ENCODE results near the gene RAB3A. TPM values are rescaled to one million over a fixed set of nuclear protein-coding genes. Genes with fewer than 3 reads are reported as not detected.

RAB3A gene
- total RNA-seq, 1 donor from 2014 or later: 3.2 TPM

DNA sequence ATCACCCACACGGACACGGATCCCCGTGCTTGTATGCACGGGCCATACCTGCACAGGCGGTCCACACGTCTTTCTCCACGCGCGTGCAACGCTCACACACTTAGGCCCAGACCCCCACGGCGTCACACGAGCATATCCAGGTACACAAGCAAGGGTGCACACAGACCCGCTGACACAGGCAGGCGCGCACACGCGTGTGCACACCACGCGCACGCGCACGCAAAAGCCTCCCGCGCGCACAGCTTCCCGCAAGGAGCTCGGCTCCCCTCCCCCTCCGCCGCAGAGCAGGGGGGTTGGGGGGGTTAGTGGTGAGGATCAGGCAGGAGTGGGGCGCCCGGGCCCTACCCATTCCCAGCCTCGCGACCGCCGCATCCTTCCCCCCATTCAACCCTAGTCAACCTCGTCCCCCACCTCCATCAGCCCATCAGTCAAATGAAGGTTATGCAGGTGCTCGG lies 407 bp downstream of the RAB3A start:
- peak overlapping the region; percentile 86 for H3K4me3 Mint-ChIP-seq (ENCODE audit: unreplicated experiment)
- no peak overlapping the region for H3K27ac Mint-ChIP-seq (ENCODE audit: unreplicated experiment)
- no peak for DNase-seq (ENCODE audit: extremely low spot score, unreplicated experiment)
- peaks cover 27% of the 10 kb centered on the region for H3K4me1 Mint-ChIP-seq (ENCODE audit: unreplicated experiment)
- H3K9me3 Mint-ChIP-seq (ENCODE audit: unreplicated experiment): no peaks in the 10 kb centered on the region
- H3K27me3 Mint-ChIP-seq (ENCODE audit: unreplicated experiment): no peaks in the 10 kb centered on the region
- H3K36me3 Mint-ChIP-seq (ENCODE audit: unreplicated experiment): peaks cover 3% of the 10 kb centered on the region
- TF ChIP-seq, protein P1, sequence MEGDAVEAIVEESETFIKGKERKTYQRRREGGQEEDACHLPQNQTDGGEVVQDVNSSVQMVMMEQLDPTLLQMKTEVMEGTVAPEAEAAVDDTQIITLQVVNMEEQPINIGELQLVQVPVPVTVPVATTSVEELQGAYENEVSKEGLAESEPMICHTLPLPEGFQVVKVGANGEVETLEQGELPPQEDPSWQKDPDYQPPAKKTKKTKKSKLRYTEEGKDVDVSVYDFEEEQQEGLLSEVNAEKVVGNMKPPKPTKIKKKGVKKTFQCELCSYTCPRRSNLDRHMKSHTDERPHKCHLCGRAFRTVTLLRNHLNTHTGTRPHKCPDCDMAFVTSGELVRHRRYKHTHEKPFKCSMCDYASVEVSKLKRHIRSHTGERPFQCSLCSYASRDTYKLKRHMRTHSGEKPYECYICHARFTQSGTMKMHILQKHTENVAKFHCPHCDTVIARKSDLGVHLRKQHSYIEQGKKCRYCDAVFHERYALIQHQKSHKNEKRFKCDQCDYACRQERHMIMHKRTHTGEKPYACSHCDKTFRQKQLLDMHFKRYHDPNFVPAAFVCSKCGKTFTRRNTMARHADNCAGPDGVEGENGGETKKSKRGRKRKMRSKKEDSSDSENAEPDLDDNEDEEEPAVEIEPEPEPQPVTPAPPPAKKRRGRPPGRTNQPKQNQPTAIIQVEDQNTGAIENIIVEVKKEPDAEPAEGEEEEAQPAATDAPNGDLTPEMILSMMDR (IDR thresholded peaks at IDR 0.05): no peak

DNA sequence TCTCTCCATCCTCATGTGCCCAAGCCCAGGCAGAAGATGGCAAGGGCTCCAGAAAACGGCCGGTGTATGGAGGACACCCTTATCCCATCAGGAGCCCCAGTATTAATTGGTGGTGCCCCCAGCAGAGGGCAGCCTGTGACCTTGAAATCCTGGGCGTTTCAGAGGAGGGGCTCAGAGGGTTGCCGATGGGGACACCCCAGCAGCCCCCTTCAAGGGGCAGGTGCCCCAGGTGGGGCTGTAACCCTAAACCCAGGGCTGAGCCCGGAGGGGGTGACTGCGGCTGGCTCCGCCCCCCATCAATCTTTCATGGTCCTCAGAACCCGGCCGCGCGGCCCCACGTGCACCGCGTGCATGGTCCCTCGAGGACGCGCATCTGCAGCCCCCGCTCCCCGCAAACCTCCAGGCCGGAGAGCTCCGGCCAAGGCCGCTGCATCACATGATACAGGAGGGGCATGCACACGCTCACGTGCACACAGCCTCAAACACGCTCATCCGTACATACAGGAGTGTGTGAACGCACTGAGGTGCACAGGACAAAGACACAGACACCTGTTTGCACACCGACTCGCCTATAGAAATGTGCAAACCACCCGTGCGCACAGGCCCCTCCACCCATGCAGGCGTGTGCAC lies 949 bp downstream of the RAB3A start:
- TF ChIP-seq, protein P1 (IDR thresholded peaks at IDR 0.05): peak; percentile 25
- H3K27ac Mint-ChIP-seq (ENCODE audit: unreplicated experiment): no peak overlapping the region
- peaks cover 24% of the 10 kb centered on the region for H3K4me1 Mint-ChIP-seq (ENCODE audit: unreplicated experiment)
- peaks cover 4% of the 10 kb centered on the region for H3K36me3 Mint-ChIP-seq (ENCODE audit: unreplicated experiment)
- H3K27me3 Mint-ChIP-seq (ENCODE audit: unreplicated experiment): no peaks in the 10 kb centered on the region
- no peak for DNase-seq (ENCODE audit: extremely low spot score, unreplicated experiment)
- no peaks in the 10 kb centered on the region for H3K9me3 Mint-ChIP-seq (ENCODE audit: unreplicated experiment)
- H3K4me3 Mint-ChIP-seq (ENCODE audit: unreplicated experiment): peak overlapping the region; percentile 86

DNA sequence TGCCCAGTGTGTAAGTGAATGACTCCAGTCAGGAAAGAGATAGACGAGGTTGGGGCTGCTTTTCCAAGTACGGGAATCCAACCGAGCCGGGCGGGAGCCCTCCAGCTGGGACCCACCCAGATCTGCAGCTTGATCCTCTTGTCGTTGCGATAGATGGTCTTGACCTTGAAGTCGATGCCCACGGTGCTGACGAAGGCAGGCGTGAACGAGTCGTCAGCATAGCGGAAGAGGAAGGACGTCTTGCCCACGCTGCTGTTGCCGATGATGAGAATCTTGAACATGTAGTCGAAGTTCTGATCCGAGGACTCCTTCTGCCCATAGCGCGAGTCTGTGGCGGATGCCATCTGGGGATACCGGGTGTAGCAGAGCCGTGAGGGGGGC lies 1.5 kb downstream of the RAB3A start:
- Mint-ChIP-seq H3K27me3 (ENCODE audit: unreplicated experiment) (no peaks in the 10 kb centered on the region), H3K4me3 (ENCODE audit: unreplicated experiment) (peak overlapping the region; percentile 57), H3K36me3 (ENCODE audit: unreplicated experiment) (peaks cover 4% of the 10 kb centered on the region), H3K9me3 (ENCODE audit: unreplicated experiment) (no peaks in the 10 kb centered on the region), H3K27ac (ENCODE audit: unreplicated experiment) (no peak overlapping the region), H3K4me1 (ENCODE audit: unreplicated experiment) (peaks cover 24% of the 10 kb centered on the region)
- TF ChIP-seq, protein P1 (IDR thresholded peaks at IDR 0.05): no peak
- no peak for DNase-seq (ENCODE audit: extremely low spot score, unreplicated experiment)

DNA sequence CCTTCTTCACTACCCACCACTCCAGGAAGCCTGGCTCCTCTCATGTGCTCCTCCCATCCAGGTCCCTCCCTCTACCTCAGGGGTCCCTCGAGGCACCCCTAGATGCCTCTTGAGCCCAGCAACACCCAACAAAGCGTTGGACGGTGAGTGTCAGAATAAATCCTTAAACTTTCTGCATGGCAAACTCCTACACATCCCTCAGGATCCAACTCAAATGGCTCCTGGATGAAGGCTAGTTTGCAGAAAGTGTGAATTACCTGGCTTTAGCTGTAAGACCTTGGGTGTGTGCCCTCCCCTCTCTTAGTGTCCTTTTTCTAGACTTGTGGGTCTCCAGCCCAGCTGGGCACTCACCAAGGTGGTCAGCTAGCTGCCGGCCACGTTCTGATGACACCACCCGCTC lies 5.5 kb downstream of the RAB3A start:
- Mint-ChIP-seq H3K9me3 (ENCODE audit: unreplicated experiment) (no peaks in the 10 kb centered on the region), H3K4me1 (ENCODE audit: unreplicated experiment) (peaks cover 13% of the 10 kb centered on the region), H3K27ac (ENCODE audit: unreplicated experiment) (no peak overlapping the region), H3K36me3 (ENCODE audit: unreplicated experiment) (peaks cover 4% of the 10 kb centered on the region), H3K4me3 (ENCODE audit: unreplicated experiment) (no peak overlapping the region), H3K27me3 (ENCODE audit: unreplicated experiment) (no peaks in the 10 kb centered on the region)
- TF ChIP-seq, protein P1 (IDR thresholded peaks at IDR 0.05): no peak
- no peak for DNase-seq (ENCODE audit: extremely low spot score, unreplicated experiment)

DNA sequence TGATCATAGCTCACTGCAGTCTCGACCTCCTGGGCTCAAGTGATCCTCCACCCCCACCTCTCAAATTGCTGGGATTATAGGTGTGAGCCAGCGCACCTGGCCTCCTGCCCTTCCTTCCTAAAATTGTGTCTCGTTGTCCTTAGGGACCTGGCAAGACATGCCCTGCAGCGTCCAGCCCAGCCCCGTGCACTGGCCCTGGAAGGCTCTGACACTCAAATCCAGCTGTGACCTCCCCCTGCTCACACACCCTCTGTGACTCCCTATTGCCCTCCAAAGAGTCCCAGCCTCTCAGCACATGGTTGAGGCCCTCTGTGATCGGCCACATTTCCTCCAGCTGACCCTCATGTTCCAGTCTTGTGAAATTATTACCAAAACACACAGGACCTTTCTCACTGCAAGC lies 5.9 kb downstream of the RAB3A start:
- Mint-ChIP-seq H3K4me3 (ENCODE audit: unreplicated experiment) (no peak overlapping the region), H3K4me1 (ENCODE audit: unreplicated experiment) (peaks cover 9% of the 10 kb centered on the region), H3K27ac (ENCODE audit: unreplicated experiment) (no peak overlapping the region), H3K36me3 (ENCODE audit: unreplicated experiment) (peaks cover 4% of the 10 kb centered on the region), H3K27me3 (ENCODE audit: unreplicated experiment) (no peaks in the 10 kb centered on the region), H3K9me3 (ENCODE audit: unreplicated experiment) (no peaks in the 10 kb centered on the region)
- TF ChIP-seq, protein P1 (IDR thresholded peaks at IDR 0.05): no peak
- no peak for DNase-seq (ENCODE audit: extremely low spot score, unreplicated experiment)

Data from osteocyte (in vitro differentiated cells).